Astrocyte of the spinal cord (primary cell): Measurements from ENCODE around the gene ZNF574.

Source experiments
- DNase-seq: peaks from one replicate; pipeline ENCODE4 v3.0.0; 2011; ENCODE audit warnings: low read depth, low spot score
- H3K4me3 ChIP-seq: 2 replicates; pipeline ENCODE4 v1.5.1; 2011; ENCODE audit warnings: low read depth, mild to moderate bottlenecking, low read length, moderate library complexity
- in situ Hi-C: cut with HindIII; loops from 2 replicates; pipeline ENCODE4 v1.10.0; 2017; ENCODE audit warnings: low sequenced_read_pairs
- TF ChIP-seq, protein P1 (sequence below): IDR thresholded peaks from 2 replicates; pipeline ENCODE4 v1.5.1; 2012; ENCODE audit warnings: low read depth, mild to moderate bottlenecking, low read length, inconsistent platforms

ZNF574 gene, protein sequence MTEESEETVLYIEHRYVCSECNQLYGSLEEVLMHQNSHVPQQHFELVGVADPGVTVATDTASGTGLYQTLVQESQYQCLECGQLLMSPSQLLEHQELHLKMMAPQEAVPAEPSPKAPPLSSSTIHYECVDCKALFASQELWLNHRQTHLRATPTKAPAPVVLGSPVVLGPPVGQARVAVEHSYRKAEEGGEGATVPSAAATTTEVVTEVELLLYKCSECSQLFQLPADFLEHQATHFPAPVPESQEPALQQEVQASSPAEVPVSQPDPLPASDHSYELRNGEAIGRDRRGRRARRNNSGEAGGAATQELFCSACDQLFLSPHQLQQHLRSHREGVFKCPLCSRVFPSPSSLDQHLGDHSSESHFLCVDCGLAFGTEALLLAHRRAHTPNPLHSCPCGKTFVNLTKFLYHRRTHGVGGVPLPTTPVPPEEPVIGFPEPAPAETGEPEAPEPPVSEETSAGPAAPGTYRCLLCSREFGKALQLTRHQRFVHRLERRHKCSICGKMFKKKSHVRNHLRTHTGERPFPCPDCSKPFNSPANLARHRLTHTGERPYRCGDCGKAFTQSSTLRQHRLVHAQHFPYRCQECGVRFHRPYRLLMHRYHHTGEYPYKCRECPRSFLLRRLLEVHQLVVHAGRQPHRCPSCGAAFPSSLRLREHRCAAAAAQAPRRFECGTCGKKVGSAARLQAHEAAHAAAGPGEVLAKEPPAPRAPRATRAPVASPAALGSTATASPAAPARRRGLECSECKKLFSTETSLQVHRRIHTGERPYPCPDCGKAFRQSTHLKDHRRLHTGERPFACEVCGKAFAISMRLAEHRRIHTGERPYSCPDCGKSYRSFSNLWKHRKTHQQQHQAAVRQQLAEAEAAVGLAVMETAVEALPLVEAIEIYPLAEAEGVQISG

GRCh38 chr19:42075616-42076379 is at the start of gene ZNF574:
ZNF574 (plus strand) TSS chr19:42076166; CDS start chr19:42078607, 2,441 bp downstream.
- in situ Hi-C loops, result no loop called here
- H3K4me3 ChIP-seq, result peak within 1 kb of the TSS; percentile 93
- peak; percentile 100 for DNase-seq
- TF ChIP-seq, protein P1, sequence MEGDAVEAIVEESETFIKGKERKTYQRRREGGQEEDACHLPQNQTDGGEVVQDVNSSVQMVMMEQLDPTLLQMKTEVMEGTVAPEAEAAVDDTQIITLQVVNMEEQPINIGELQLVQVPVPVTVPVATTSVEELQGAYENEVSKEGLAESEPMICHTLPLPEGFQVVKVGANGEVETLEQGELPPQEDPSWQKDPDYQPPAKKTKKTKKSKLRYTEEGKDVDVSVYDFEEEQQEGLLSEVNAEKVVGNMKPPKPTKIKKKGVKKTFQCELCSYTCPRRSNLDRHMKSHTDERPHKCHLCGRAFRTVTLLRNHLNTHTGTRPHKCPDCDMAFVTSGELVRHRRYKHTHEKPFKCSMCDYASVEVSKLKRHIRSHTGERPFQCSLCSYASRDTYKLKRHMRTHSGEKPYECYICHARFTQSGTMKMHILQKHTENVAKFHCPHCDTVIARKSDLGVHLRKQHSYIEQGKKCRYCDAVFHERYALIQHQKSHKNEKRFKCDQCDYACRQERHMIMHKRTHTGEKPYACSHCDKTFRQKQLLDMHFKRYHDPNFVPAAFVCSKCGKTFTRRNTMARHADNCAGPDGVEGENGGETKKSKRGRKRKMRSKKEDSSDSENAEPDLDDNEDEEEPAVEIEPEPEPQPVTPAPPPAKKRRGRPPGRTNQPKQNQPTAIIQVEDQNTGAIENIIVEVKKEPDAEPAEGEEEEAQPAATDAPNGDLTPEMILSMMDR, result no peak

- no peak overlapping the region for H3K4me3 ChIP-seq
- DNase-seq, result no peak
- in situ Hi-C loops, result no loop called here
- TF ChIP-seq, protein P1, result peak; percentile 55
Measured at GRCh38 chr19:42028304-42029216, 47.4 kb upstream of the ZNF574 start.

GRCh38 chr19:42030645-42031440 is 45.1 kb upstream of the ZNF574 start:
- no peak overlapping the region for H3K4me3 ChIP-seq
- DNase-seq, result no peak
- TF ChIP-seq, protein P1, result no peak
- in situ Hi-C loops, result no loop called here

GRCh38 chr19:42032431-42032830 is 43.5 kb upstream of the ZNF574 start:
- H3K4me3 ChIP-seq, result no peak overlapping the region
- TF ChIP-seq, protein P1, result no peak
- DNase-seq, result no peak
- in situ Hi-C loops, result no loop called here

- DNase-seq, result no peak
- in situ Hi-C loops, result no loop called here
- TF ChIP-seq, protein P1, result no peak
Measured at GRCh38 chr19:42033413-42033812, 42.6 kb upstream of the ZNF574 start.

More at GRCh38 chr19:42033413-42033812, 42.6 kb upstream of the ZNF574 start:
- no peak overlapping the region for H3K4me3 ChIP-seq
